HG03196 (cell line): Measurements from ENCODE around the gene KCNJ15.

Experiments used
- ATAC-seq: cut with Tn5 transposase; IDR thresholded peaks from one replicate; pipeline ENCODE4 v1.9.1; 2021; ENCODE audit not compliant: unreplicated experiment

KCNJ15 gene

DNA sequence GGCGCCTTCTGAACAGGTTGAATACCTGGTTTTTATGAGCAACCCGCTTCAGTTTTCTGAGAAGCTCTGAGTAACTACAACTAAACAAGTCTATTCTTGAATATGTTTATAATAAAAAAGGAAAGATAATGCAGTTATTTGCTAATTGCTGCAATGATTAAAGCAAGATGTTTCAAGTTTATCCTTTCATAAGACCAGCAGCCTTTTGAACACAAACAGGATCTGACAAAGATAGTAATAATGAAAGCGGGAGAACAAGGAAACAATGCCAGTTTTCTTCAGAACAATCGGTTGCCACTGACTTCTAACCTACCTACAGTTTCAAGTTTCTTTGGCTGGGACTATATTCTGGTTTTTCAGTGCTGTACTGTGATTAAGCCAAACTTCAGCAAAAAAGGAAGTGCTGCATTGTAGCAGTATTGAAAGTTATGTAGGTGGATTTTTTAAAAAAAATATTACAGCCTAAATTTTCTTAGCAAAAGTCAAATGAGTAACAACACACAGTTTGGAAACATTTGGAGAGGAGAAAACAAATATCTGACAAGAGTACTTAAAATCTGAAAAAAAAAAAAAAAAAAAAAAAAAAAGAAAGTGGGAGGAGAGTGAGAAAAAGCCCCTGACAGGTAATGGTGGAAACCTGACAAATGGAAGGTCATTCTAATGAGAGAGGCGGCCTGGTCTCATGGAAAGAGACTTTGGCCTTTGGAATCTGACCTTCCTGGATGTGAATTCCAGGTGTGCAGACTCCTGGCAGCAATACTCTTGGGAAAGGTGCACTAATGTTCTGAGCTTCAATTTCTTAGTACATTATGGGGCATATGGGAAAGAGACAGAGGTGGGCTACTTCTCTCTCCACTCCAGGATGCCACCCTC lies 11.4 kb downstream of the KCNJ15 start:
- ATAC-seq, result no peak

- ATAC-seq, result peak; percentile 21
These were observed 12.2 kb downstream of the KCNJ15 start for GRCh38 chr21:38268864-38269575.

- ATAC-seq, result peak; percentile 60
These were observed 12.8 kb downstream of the KCNJ15 start for GRCh38 chr21:38269576-38269936.

DNA sequence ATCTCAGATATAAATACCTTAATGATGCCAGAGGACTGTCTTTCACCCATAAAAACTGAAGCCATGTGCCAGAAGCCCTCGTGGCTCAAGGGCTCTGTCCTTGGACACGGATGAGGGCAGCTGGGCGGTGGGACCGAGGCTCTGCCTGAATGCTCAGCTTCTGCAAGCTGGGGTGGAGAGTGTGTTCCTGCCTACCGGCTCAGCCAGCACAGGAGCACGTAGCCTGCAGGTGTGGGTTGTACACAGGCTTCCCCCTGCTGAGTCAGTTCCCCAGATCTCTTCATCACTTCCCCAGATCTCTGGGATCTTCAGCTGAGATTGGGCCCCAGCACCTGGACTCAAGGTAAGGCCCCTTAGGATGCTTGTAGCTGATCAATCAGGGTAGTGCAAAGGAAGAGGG lies 15.4 kb downstream of the KCNJ15 start:
- no peak for ATAC-seq

DNA sequence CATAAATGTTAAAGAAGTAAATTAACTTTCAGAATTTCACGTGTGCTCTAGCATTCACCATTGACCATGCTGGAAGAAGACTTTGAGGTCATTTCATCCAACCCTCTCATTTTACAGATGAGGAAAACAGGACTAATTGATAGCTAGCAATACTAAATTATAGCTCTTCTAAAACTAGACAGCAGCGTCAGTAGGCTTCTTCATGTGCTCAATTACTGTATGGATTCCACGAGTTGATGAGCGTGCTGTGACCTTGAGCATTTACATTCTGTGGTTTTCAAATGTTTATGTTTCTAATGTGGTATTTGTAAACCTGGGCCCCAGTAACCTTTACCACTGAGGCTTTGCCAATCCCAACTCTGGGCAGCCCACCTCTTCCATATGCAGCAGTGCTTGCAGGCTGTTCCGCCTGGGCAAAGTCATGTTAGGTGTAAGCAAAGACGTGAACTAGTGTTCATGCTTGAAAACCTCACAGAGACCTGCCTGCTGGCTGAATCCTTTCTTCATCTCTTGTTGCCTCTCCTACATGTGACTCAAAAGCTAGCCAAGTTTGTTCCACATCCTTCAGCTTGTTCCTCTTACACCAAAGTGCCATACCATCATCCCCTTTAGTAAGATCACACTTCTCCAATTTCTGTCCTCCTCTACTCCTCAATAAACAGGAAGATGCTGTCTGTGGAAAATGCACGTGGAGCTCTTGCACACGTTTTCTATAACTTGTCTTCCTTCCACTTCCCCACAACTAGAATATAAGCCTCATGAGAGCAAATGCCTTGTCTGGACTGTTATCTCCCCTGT lies 17.2 kb downstream of the KCNJ15 start:
- no peak for ATAC-seq

DNA sequence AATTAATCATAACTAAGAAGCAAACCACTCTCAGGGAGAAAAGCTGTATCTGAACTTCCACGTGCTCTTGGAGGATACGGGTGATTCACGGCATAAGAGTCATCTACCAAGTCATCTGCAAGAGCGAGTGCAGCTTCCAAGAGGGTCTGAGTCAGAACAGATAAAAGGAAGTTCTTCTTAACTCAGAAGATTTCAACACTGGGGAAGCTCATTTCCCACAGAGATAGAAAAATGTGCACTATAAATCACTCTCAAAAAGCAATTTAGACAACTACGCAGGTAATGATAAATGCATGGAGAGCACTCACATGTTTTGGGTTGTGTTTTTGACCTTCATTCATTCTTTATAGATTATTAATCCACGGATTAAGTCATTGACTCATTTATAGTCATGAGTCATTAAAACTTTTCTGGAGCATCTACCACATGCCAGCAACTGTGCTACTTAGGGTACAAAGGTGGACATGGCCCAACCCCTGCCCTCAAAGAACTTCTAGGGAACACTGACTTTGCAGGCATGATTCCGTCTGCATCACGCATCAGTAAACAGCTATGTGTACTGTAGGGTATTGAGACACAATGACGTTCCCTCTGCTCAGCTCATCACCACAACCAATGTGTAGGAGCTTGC lies 20.8 kb downstream of the KCNJ15 start:
- no peak for ATAC-seq

GRCh38 chr21:38280454-38280853 lies 23.7 kb downstream of the KCNJ15 start:
- ATAC-seq, result no peak

DNA sequence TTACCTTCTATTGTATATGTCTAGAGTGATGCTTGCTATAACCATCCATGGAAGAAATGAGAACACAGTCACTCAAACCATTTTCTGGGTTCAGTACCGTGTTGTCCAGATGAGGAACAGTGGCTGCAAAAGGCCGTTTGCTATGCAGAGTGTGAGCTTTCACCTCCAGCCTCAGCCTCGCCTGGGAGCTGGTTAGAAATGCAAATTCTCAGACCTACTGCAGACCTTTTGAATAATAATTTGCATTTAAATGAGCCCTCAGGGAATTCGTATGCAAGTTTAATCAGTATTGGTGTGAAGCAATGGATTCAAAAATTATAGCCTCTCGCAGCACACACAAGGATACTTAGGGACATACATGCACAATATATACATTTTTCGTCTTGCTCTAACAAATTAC lies 24.1 kb downstream of the KCNJ15 start:
- no peak for ATAC-seq

DNA sequence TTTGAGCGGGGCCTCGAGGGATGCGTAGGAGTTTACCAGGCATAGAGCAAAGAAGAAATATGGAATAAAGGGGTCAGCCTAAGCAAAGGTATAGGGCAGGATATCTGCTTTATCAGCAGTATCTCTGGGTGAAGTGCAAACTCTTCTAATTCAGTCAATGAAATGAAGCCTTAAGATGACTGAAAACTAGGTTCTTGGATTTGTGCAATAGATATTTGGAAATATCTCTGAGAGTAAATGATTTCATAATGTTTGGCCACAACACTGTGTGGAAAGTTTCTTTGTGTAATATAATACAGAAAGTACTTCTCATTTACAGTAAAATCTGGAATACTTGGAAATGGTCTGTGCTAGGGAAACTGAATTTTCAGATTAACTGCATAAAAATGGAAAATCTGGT lies 26.1 kb downstream of the KCNJ15 start:
- ATAC-seq, result no peak

DNA sequence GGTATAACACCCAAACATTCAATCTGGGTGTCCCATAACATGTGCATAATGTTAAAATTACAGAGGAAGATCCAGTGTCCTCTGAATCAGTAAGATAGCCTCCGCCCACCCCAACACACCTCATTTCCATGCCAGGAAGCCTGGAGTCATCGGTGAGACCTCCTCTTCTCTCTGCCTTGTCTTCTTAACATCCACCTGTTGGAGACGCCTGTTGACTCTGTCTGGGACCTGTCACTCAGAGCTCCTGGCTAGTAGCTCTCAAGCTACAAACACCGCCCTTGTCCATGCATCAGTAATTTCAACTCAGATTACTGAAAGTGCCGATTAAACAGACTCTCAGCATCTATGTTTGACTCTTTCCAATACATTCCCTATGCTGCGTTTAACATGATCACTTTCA lies 27.4 kb downstream of the KCNJ15 start:
- no peak for ATAC-seq

GRCh38 chr21:38286739-38287471 lies 30.1 kb downstream of the KCNJ15 start:
- no peak for ATAC-seq

DNA sequence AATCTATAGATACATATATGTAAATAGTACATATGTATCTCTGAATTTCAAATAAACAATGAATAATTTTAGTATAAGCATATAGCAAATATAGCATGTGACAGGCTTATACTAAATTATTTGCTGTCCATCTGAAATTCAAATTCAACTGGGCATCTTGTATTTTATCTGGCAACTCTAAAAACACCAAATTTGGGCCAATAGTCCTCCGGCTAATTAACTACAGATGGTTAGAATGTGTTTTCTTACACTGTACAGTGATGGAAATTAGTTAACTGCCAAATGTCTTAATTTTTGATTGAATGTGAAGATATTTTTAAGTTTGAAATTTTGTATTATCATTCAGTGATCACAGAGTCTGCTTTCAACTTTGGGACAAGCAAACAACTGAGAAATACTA lies 30.7 kb downstream of the KCNJ15 start:
- ATAC-seq, result no peak

DNA sequence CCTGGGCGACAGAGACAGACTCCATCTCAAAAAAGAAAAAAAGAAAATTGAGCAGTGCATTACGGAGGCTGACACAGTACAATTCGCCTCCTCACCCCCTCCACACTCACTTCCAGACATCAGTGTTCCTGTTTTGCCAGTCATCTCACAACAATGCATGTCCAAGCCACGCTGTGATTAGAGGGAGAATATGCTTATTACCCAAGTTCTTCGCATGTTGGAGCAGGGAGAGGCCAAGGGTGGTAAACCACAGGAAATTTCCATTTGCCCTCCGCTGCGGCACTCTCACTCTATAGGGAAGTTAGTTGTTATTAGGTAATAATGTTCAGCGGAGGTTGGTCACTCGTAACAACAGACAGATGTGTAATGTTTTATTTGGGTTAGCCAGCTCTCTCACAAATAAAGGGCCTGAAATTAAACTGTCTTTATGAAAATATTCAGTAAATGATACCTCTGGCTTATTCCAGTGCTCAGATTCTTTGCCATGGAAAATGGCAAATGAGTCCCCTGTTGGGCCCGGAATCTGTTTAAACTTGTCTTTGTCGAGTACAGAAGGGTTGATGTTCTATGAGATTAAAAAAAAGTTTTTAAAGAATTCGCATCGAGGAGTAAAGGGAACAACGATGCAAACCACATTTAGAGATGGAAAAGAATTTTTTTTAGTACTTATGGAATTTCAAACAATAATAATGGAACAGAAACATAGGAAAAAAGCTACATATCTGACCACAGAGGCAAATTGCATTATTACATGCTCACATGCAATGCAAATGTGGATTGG lies 33.1 kb downstream of the KCNJ15 start:
- no peak for ATAC-seq

DNA sequence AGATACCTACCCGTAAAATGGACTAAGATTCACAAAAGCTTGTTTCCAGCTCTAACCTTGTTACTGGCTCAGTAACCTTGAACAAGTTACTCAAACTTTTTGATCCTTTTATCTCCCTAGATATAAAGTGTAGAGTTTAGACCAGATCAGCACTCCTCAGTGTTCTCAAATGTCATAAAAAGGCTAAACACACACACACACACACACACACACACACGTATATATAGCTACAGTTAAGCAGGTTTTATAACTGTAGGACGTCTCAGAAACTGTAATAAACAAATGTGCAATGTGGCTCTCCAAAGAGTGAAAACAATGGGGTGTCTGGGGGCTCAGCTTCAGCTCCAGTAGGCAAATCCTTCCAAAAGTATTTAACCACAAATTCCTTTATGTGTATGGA lies 34.0 kb downstream of the KCNJ15 start:
- ATAC-seq, result no peak

GRCh38 chr21:38291874-38292273 lies 35.1 kb downstream of the KCNJ15 start:
- no peak for ATAC-seq

- no peak for ATAC-seq
These were observed 36.3 kb downstream of the KCNJ15 start for GRCh38 chr21:38293113-38293512.

DNA sequence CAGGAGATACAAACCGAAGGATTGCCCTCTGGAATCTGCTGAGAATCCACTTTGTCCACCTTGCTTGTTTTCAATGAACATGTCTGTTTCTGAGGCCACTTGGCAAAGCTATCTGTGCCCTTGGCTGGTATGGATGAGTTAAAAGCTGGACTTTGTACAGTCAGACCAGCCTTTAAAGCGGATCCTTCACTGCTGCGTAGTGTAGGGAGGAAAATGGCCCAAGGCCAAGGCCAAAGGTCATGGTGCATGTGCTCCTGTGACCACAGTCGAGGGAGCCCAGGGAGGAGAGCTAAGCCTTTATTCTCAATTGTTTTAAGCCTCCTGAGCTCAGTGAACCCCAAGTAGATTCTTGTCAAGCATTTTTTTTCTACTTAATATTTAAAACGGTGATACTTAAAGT lies 37.0 kb downstream of the KCNJ15 start:
- no peak for ATAC-seq

GRCh38 chr21:38294609-38295008 lies 37.8 kb downstream of the KCNJ15 start:
- ATAC-seq, result no peak

- ATAC-seq, result no peak
These were observed 39.4 kb downstream of the KCNJ15 start for GRCh38 chr21:38295997-38296764.
